Endothelial cell of hepatic sinusoid (primary cell): ENCODE measurements around the gene ATP6AP1.
"Not testable (repeated sequence)": the region's sequence is repeated elsewhere in the genome, so short reads cannot be mapped to it uniquely, and the experiment has no call there.

Experiments
- in situ Hi-C: cut with HindIII; loops from 2 replicates; pipeline ENCODE4 v1.10.0; 2017; ENCODE audit warnings: low sequenced_read_pairs

ATP6AP1 gene

GRCh38 chrX:154428176-154429171 lies at the start of gene ATP6AP1:
Gene ATP6AP1 (plus strand): TSS chrX:154428677. CDS start chrX:154428693, 16 bp downstream.
- in situ Hi-C loops = loop anchor here (10.0 kb wide), 1 partner anchor 334 kb away; the partner anchor contains the start of gene MECP2

- in situ Hi-C loops = no loop called here
Measured at GRCh38 chrX:154378799-154379568, 49.5 kb upstream of the ATP6AP1 start, which contains the start of gene EMD. Gene EMD (plus strand): TSS chrX:154379295. CDS start chrX:154379485, 190 bp downstream.

GRCh38 chrX:154379569-154379951 lies 48.9 kb upstream of the ATP6AP1 start:
- in situ Hi-C loops = no loop called here

- in situ Hi-C loops = no loop called here
Measured at GRCh38 chrX:154380153-154380552, 48.3 kb upstream of the ATP6AP1 start.

GRCh38 chrX:154380787-154381186 lies 47.7 kb upstream of the ATP6AP1 start:
- in situ Hi-C loops = no loop called here

- in situ Hi-C loops = no loop called here
Measured at GRCh38 chrX:154381271-154381670, 47.2 kb upstream of the ATP6AP1 start.

GRCh38 chrX:154382483-154383069 lies 45.9 kb upstream of the ATP6AP1 start:
- in situ Hi-C loops = no loop called here

- in situ Hi-C loops = no loop called here
Measured at GRCh38 chrX:154383359-154384283, 44.9 kb upstream of the ATP6AP1 start.

GRCh38 chrX:154384284-154384892 lies 44.1 kb upstream of the ATP6AP1 start:
- in situ Hi-C loops = no loop called here

GRCh38 chrX:154388094-154388493 lies 40.4 kb upstream of the ATP6AP1 start:
- in situ Hi-C loops = not testable (repeated sequence)

GRCh38 chrX:154388649-154389048 lies 39.8 kb upstream of the ATP6AP1 start:
- in situ Hi-C loops = not testable (repeated sequence)

GRCh38 chrX:154389812-154390747 lies 38.4 kb upstream of the ATP6AP1 start:
- in situ Hi-C loops = not testable (repeated sequence)

- in situ Hi-C loops = not testable (repeated sequence)
Measured at GRCh38 chrX:154396363-154396762, 32.1 kb upstream of the ATP6AP1 start.

GRCh38 chrX:154396973-154397887 lies 31.2 kb upstream of the ATP6AP1 start:
- in situ Hi-C loops = no loop called here

GRCh38 chrX:154397888-154398667 lies 30.4 kb upstream of the ATP6AP1 start, which contains the start of gene RPL10:
Gene RPL10 (plus strand): TSS chrX:154398377. CDS start chrX:154398520, 143 bp downstream.
- in situ Hi-C loops = no loop called here

- in situ Hi-C loops = no loop called here
Measured at GRCh38 chrX:154398668-154399526, 29.6 kb upstream of the ATP6AP1 start.
